ENCODE results near the gene TMEM201.

DNA sequence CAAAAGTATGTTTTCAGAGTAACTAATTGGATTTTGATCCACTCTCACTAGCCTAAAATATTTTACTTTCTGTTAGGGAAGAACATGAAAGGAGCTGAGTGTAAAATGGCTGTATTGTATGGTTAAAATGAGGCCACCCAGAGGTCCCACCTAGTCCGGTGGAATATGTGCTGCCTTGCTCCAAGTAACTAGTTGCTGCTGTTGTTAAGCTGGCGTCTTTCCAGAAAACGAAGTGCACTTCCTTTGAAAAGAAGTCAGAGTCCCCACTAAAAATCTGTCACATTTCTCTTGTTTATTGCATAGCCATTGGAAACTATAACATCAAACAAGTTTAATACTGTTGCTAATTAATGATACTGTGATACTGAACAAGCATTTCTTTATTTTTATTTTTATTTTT, 46.3 kb upstream of the TMEM201 start:
- TF ChIP-seq, protein P1, sequence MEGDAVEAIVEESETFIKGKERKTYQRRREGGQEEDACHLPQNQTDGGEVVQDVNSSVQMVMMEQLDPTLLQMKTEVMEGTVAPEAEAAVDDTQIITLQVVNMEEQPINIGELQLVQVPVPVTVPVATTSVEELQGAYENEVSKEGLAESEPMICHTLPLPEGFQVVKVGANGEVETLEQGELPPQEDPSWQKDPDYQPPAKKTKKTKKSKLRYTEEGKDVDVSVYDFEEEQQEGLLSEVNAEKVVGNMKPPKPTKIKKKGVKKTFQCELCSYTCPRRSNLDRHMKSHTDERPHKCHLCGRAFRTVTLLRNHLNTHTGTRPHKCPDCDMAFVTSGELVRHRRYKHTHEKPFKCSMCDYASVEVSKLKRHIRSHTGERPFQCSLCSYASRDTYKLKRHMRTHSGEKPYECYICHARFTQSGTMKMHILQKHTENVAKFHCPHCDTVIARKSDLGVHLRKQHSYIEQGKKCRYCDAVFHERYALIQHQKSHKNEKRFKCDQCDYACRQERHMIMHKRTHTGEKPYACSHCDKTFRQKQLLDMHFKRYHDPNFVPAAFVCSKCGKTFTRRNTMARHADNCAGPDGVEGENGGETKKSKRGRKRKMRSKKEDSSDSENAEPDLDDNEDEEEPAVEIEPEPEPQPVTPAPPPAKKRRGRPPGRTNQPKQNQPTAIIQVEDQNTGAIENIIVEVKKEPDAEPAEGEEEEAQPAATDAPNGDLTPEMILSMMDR (IDR thresholded peaks at IDR 0.05), result no peak
- TF ChIP-seq POLR2A (IDR thresholded peaks at IDR 0.05; ENCODE audit: low read length) (no peak), SMC3 (IDR thresholded peaks at IDR 0.05) (no peak), MAFK (IDR thresholded peaks at IDR 0.05; ENCODE audit: partially characterized antibody) (no peak), BHLHE40 (IDR thresholded peaks at IDR 0.05; ENCODE audit: low read depth, low read length) (no peak), CBX8 (IDR thresholded peaks at IDR 0.05) (no peak), FOSL2 (IDR thresholded peaks at IDR 0.05) (no peak), FOSL2 (CRISPR knock-in tag; IDR thresholded peaks at IDR 0.05) (no peak), CBX2 (IDR thresholded peaks at IDR 0.05; ENCODE audit: borderline replicate concordance, low read depth) (no peak)
- TF ChIP-seq, protein P2, sequence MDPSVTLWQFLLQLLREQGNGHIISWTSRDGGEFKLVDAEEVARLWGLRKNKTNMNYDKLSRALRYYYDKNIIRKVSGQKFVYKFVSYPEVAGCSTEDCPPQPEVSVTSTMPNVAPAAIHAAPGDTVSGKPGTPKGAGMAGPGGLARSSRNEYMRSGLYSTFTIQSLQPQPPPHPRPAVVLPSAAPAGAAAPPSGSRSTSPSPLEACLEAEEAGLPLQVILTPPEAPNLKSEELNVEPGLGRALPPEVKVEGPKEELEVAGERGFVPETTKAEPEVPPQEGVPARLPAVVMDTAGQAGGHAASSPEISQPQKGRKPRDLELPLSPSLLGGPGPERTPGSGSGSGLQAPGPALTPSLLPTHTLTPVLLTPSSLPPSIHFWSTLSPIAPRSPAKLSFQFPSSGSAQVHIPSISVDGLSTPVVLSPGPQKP (IDR thresholded peaks at IDR 0.05; ENCODE audit: low read depth, low read length), result no peak
- TF ChIP-seq, protein P3, sequence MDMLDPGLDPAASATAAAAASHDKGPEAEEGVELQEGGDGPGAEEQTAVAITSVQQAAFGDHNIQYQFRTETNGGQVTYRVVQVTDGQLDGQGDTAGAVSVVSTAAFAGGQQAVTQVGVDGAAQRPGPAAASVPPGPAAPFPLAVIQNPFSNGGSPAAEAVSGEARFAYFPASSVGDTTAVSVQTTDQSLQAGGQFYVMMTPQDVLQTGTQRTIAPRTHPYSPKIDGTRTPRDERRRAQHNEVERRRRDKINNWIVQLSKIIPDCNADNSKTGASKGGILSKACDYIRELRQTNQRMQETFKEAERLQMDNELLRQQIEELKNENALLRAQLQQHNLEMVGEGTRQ (IDR thresholded peaks at IDR 0.05), result no peak

Measured in A549 (cell line).